Activated effector memory CD4-positive, alpha-beta T cell treated with Interleukin-2 at 50 U/mL for 16 hours (primary cell): ENCODE results near the gene CYFIP1.

Experiments used
- DNase-seq: peaks from one replicate; pipeline ENCODE4 v3.0.0-alpha.2; 2020

Gene CYFIP1

GRCh38 chr15:22967084-22967770 is 12.9 kb downstream of the CYFIP1 start:
- no peak for DNase-seq

- DNase-seq = no peak
Observed at GRCh38 chr15:22966321-22967083, 13.7 kb downstream of the CYFIP1 start.

GRCh38 chr15:22963641-22964040 is 16.5 kb downstream of the CYFIP1 start:
- DNase-seq = no peak

GRCh38 chr15:22962611-22963010 is 17.6 kb downstream of the CYFIP1 start:
- no peak for DNase-seq

- DNase-seq = no peak
Observed at GRCh38 chr15:22961762-22962161, 18.4 kb downstream of the CYFIP1 start.

GRCh38 chr15:22960556-22960955 is 19.6 kb downstream of the CYFIP1 start:
- DNase-seq = no peak

GRCh38 chr15:22960126-22960525 is 20.0 kb downstream of the CYFIP1 start:
- no peak for DNase-seq

- DNase-seq = no peak
Observed at GRCh38 chr15:22959321-22960101, 20.7 kb downstream of the CYFIP1 start.

GRCh38 chr15:22958487-22959280 is 21.5 kb downstream of the CYFIP1 start:
- DNase-seq = no peak

GRCh38 chr15:22956978-22957260 is 23.2 kb downstream of the CYFIP1 start:
- DNase-seq = no peak

GRCh38 chr15:22956257-22956977 is 23.8 kb downstream of the CYFIP1 start:
- no peak for DNase-seq

GRCh38 chr15:22955544-22956119 is 24.5 kb downstream of the CYFIP1 start:
- DNase-seq = no peak

GRCh38 chr15:22954798-22955543 is 25.2 kb downstream of the CYFIP1 start:
- DNase-seq = no peak

GRCh38 chr15:22954326-22954725 is 25.8 kb downstream of the CYFIP1 start:
- DNase-seq = no peak

GRCh38 chr15:22952796-22953579 is 27.2 kb downstream of the CYFIP1 start:
- DNase-seq = no peak

- DNase-seq = no peak
Observed at GRCh38 chr15:22951381-22952280, 28.5 kb downstream of the CYFIP1 start.

- DNase-seq = no peak
Observed at GRCh38 chr15:22951031-22951380, 29.2 kb downstream of the CYFIP1 start.

GRCh38 chr15:22950256-22950990 is 29.7 kb downstream of the CYFIP1 start:
- no peak for DNase-seq

- DNase-seq = no peak
Observed at GRCh38 chr15:22949074-22949547, 31.1 kb downstream of the CYFIP1 start.
